BE2C (cell line): Measurements from ENCODE around the gene PAPPA.

ENCODE experiments used
- DNase-seq: peaks from one replicate; pipeline ENCODE4 v3.0.0-alpha.2; 2020
- H3K27me3 ChIP-seq: fragments of 250-450 bp; sonication (Bioruptor Pico); 2 replicates; pipeline ENCODE4 v1.5.1; 2020; ENCODE audit warnings: mild to moderate bottlenecking
- H3K36me3 ChIP-seq: fragments of 250-450 bp; sonication (Bioruptor Pico); 2 replicates; pipeline ENCODE4 v1.5.1; 2020; ENCODE audit warnings: mild to moderate bottlenecking
- H3K4me1 ChIP-seq: fragments of 250-450 bp; sonication (Bioruptor Pico); 2 replicates; pipeline ENCODE4 v1.5.1; 2020
- H3K4me3 ChIP-seq: 2 replicates; pipeline ENCODE4 v1.5.1; 2011; ENCODE audit warnings: low read depth, low read length
- H3K9me3 ChIP-seq: fragments of 250-450 bp; sonication (Bioruptor Pico); 2 replicates; pipeline ENCODE4 v1.5.1; 2020
- CTCF ChIP-seq: IDR thresholded peaks from 2 replicates; pipeline ENCODE4 v1.5.1; 2012; ENCODE audit warnings: mild to moderate bottlenecking, low read depth, low read length

PAPPA gene

GRCh38 chr9:116352958-116353357 is 199.4 kb downstream of the PAPPA start:
- no peaks in the 10 kb centered on the region for H3K36me3 ChIP-seq

GRCh38 chr9:116355153-116355921 is 201.7 kb downstream of the PAPPA start:
- no peak for DNase-seq
- no peak for TF ChIP-seq CTCF
- no peak overlapping the region for H3K4me3 ChIP-seq
- H3K4me1 ChIP-seq: no peaks in the 10 kb centered on the region
- no peaks in the 10 kb centered on the region for H3K9me3 ChIP-seq
- no peaks in the 10 kb centered on the region for H3K36me3 ChIP-seq
- H3K27me3 ChIP-seq: no peaks in the 10 kb centered on the region

More at GRCh38 chr9:116352958-116353357, 199.4 kb downstream of the PAPPA start:
- no peaks in the 10 kb centered on the region for H3K4me1 ChIP-seq
- no peaks in the 10 kb centered on the region for H3K27me3 ChIP-seq
- no peak for DNase-seq
- no peak for TF ChIP-seq CTCF
- no peak overlapping the region for H3K4me3 ChIP-seq
- H3K9me3 ChIP-seq: no peaks in the 10 kb centered on the region

GRCh38 chr9:116358251-116358650 is 204.7 kb downstream of the PAPPA start:
- H3K4me3 ChIP-seq: no peak overlapping the region
- H3K36me3 ChIP-seq: no peaks in the 10 kb centered on the region

GRCh38 chr9:116360016-116360415 is 206.4 kb downstream of the PAPPA start:
- no peak for DNase-seq
- no peaks in the 10 kb centered on the region for H3K4me1 ChIP-seq
- no peaks in the 10 kb centered on the region for H3K9me3 ChIP-seq
- no peak for TF ChIP-seq CTCF
- no peaks in the 10 kb centered on the region for H3K27me3 ChIP-seq
- no peak overlapping the region for H3K4me3 ChIP-seq
- peaks cover 5% of the 10 kb centered on the region; the same call in 1 of the 2 replicates for H3K36me3 ChIP-seq

More at GRCh38 chr9:116358251-116358650, 204.7 kb downstream of the PAPPA start:
- TF ChIP-seq CTCF: no peak
- no peaks in the 10 kb centered on the region for H3K27me3 ChIP-seq
- no peak for DNase-seq
- no peaks in the 10 kb centered on the region for H3K4me1 ChIP-seq
- H3K9me3 ChIP-seq: no peaks in the 10 kb centered on the region

- H3K4me3 ChIP-seq: no peak overlapping the region
- peaks cover 5% of the 10 kb centered on the region; the same call in 1 of the 2 replicates for H3K36me3 ChIP-seq
- H3K27me3 ChIP-seq: no peaks in the 10 kb centered on the region
- no peak for DNase-seq
- TF ChIP-seq CTCF: no peak
- no peaks in the 10 kb centered on the region for H3K4me1 ChIP-seq
- H3K9me3 ChIP-seq: no peaks in the 10 kb centered on the region
Observed at GRCh38 chr9:116360989-116361388, 207.4 kb downstream of the PAPPA start.

GRCh38 chr9:116361547-116361946 is 208.0 kb downstream of the PAPPA start:
- no peak for DNase-seq
- H3K4me1 ChIP-seq: no peaks in the 10 kb centered on the region
- no peaks in the 10 kb centered on the region for H3K9me3 ChIP-seq
- no peaks in the 10 kb centered on the region for H3K27me3 ChIP-seq
- H3K36me3 ChIP-seq: peaks cover 5% of the 10 kb centered on the region; the same call in 1 of the 2 replicates
- no peak overlapping the region for H3K4me3 ChIP-seq
- no peak for TF ChIP-seq CTCF
